HUES48 (cell line): ENCODE results near the gene EFHD1.
"Not testable (repeated sequence)": the region's sequence is repeated elsewhere in the genome, so short reads cannot be mapped to it uniquely, and the experiment has no call there.

Source experiments
- H3K27ac ChIP-seq: one replicate; pipeline ENCODE4 v1.7.0; 2013; ENCODE audit warnings: low read depth, low read length, inconsistent platforms
- H3K27me3 ChIP-seq: 2 replicates; pipeline ENCODE4 v1.6.1; 2013; ENCODE audit warnings: mild to moderate bottlenecking, low read length; ENCODE audit not compliant: control insufficient read depth, insufficient read depth
- H3K36me3 ChIP-seq: 2 replicates; pipeline ENCODE4 v1.6.1; 2013; ENCODE audit warnings: low read length; ENCODE audit not compliant: control insufficient read depth, insufficient read depth
- H3K4me1 ChIP-seq: 2 replicates; pipeline ENCODE4 v1.6.1; 2013; ENCODE audit warnings: mild to moderate bottlenecking, low read length; ENCODE audit not compliant: control insufficient read depth, insufficient read depth
- H3K4me3 ChIP-seq: 2 replicates; pipeline ENCODE4 v1.5.1; 2013; ENCODE audit warnings: mild to moderate bottlenecking, low read depth, low read length
- H3K9ac ChIP-seq: 2 replicates; pipeline ENCODE4 v1.6.1; 2013; ENCODE audit warnings: mild to moderate bottlenecking, low read depth, low read length, moderate library complexity
- H3K9me3 ChIP-seq: 2 replicates; pipeline ENCODE4 v1.6.1; 2013; ENCODE audit warnings: low read length; ENCODE audit not compliant: control insufficient read depth, insufficient read depth

EFHD1 gene

DNA sequence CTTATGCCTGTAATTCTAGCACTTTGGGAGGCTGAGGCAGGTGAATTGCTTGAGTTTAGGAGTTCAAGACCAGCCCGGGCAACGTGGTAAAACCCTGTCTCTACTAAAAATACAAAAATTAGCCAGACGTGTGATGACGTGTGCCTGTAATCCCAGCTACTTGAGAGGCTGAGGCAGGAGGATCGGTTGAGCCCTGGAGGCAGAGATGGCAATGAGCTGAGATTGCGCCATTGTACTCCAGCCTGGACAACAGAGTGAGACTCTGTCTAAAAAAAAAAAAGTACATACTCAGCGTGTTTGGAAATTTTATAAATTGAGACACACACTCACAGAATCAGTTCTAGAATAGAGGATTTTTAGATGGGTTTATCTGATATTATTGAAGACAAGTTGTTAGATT lies 46.6 kb downstream of the EFHD1 start:
- H3K27ac ChIP-seq: no peak overlapping the region

DNA sequence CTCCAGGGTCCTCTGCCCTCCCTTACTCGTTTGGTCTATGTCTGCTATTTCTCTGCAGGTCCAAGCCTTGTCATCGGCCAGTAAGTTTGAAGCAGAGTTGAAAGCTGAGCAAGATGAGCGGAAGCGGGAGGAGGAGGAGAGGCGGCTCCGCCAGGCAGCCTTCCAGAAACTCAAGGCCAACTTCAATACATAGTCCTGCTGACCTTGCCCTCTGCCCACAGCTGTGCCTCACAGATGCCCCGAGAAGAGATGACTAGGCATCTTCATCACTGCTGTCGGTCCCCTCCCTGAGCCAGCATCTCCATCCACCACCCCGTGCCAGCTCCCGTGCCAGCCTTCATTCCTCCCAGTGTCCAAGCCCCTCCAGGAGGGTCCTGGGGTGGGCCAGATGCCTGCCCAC lies 48.1 kb downstream of the EFHD1 start:
- Histone ChIP-seq H3K27me3 (no peaks in the 10 kb centered on the region), H3K4me1 (no peaks in the 10 kb centered on the region), H3K9ac (no peak overlapping the region), H3K27ac (no peak overlapping the region), H3K9me3 (no peaks in the 10 kb centered on the region), H3K36me3 (no peaks in the 10 kb centered on the region), H3K4me3 (no peak overlapping the region)

More for the DNA sequence above, 46.6 kb downstream of the EFHD1 start:
- H3K36me3 ChIP-seq: no peaks in the 10 kb centered on the region
- no peaks in the 10 kb centered on the region for H3K27me3 ChIP-seq
- no peak overlapping the region for H3K9ac ChIP-seq
- no peak overlapping the region for H3K4me3 ChIP-seq
- H3K4me1 ChIP-seq: no peaks in the 10 kb centered on the region
- no peaks in the 10 kb centered on the region for H3K9me3 ChIP-seq

DNA sequence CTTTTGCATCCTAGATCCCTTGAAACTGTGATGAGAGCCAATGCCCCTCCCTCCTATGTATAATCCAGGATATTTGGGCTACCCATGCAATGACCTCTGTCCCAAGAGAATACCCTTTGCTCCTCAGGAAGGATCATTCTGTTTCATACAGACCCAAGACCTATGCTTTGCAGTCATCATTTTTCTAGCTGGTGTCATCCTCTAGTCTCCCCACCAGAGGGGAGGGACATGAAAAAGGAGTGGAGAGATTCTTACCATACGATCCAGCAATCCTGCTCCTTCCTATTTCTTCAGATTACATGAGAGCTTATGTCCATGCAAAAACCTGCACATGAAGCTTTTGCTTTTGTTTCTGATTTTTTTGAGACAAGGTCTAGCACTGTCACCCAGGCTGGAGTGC lies 50.0 kb downstream of the EFHD1 start:
- Histone ChIP-seq H3K4me3 (no peak overlapping the region), H3K27me3 (no peaks in the 10 kb centered on the region), H3K27ac (no peak overlapping the region), H3K9ac (no peak overlapping the region), H3K4me1 (no peaks in the 10 kb centered on the region), H3K36me3 (no peaks in the 10 kb centered on the region), H3K9me3 (no peaks in the 10 kb centered on the region)

DNA sequence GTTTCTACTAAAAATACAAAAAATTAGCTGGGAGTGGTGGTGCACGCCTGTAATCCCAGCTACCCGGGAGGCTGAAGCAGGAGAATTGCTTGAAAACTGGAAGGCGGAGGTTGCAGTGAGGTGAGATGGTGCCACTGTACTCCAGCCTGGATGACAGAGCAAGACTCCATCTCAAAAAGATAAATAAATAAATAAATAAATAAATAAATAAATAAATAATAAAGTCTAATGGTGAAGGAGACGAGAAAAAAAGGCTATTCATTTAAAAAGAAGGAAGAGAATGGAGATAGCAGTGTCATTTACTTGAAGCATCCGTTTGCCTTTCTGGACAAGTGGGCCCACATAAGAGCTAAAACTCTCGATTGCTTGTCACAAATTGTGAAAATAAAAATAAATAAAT lies 52.0 kb downstream of the EFHD1 start:
- H3K27ac ChIP-seq, H3K9me3 ChIP-seq, H3K36me3 ChIP-seq, H3K27me3 ChIP-seq, H3K9ac ChIP-seq, H3K4me3 ChIP-seq, H3K4me1 ChIP-seq: not testable (repeated sequence)

DNA sequence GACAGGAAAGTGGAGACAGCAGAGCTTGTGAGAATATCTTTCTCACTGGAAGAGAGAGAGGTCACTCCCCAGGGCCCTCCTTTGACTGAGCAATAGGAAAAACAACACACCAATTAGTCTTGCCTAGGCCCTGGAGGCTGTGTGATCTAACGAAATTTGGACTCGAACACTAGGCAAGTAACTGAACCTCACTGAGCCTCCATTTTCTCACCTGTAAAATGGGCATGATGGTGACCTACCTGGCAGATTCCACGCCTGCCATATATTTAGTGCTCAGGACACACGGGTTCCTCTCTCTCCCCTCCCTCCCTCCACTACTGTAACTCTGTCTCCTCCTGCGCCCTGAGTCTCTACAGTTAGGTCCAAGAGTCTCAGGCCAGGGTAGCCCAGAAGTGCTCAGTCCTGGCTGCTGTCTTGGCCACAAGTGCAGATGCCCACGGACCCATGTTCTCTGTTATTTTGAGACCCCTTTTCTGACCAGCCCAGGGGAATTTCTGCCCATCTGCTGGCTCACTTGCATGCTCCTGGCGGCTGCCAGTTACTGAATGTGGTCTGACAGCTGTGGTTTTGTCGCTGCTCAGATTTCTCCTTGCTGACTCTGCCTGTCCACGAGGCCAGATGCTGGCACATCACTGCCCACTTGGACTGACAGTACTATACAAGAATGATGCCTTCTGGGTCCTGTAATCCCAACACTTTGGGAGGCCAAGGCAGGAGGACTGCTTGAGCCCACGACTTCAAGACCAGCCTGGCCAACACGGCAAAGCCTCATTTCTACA lies 54.2 kb downstream of the EFHD1 start:
- Histone ChIP-seq H3K27ac (no peak overlapping the region), H3K4me1 (no peaks in the 10 kb centered on the region), H3K9ac (no peak overlapping the region), H3K27me3 (no peaks in the 10 kb centered on the region), H3K9me3 (no peaks in the 10 kb centered on the region), H3K4me3 (no peak overlapping the region), H3K36me3 (no peaks in the 10 kb centered on the region)

DNA sequence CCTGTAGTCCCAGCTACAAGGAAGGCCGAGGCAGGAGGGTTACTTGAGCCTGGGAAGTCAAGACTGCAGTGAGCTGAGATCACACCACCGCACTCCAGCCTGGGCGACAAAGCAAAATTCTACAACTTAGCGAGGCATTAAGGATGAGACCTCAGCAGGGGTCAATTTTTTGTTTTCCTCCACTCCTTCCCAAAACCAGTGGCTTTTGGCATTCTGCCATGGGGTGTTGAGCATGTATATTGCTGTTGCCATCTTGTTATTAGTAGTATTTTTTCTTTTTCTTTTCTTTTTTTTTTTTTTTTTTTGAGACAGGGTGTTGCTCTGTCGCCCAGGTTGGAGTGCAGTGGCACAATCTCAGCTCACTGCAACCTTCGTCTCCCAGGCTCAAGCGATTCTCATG lies 54.8 kb downstream of the EFHD1 start:
- Histone ChIP-seq H3K36me3 (no peaks in the 10 kb centered on the region), H3K9me3 (no peaks in the 10 kb centered on the region), H3K4me3 (no peak overlapping the region), H3K27me3 (no peaks in the 10 kb centered on the region), H3K9ac (no peak overlapping the region), H3K27ac (no peak overlapping the region), H3K4me1 (no peaks in the 10 kb centered on the region)

DNA sequence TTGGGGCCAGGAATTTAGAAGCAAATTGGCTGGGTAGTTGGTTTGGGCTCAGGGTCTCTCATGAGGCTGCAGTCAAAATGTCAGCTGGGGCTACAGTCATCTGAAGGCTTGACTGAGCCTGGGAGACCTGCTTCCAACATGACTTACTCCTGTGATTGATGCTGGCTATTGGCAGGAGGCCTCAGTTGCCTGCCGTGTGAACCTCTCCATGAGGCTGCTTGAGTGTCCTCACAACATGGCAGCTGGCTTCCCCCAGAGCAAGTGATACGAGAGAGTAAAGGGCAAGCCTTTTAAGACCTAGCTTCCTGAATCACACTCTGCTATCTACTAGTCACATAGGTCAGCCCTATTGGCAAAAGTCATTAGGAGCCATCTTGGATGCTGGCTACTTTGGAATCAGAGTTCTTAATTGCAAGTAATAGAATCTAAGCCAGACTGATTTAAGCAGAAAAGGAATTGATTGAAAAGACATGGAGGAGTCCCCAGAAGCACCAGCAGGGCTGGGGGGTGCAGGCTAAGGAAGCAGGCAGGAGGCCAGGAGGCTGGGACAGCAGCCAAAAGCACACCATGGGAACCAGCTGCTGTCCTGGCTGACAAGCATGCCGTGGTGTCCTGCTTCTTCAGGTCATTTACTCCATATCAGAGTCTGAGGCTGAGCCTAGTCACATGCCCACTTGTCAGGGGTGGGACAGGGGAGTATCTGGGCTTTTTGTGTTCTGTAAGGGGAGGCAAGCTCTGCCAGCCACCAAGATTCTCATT lies 55.9 kb downstream of the EFHD1 start:
- Histone ChIP-seq H3K27me3 (no peaks in the 10 kb centered on the region), H3K4me1 (no peaks in the 10 kb centered on the region), H3K27ac (no peak overlapping the region), H3K9ac (no peak overlapping the region), H3K36me3 (no peaks in the 10 kb centered on the region), H3K4me3 (no peak overlapping the region), H3K9me3 (no peaks in the 10 kb centered on the region)

DNA sequence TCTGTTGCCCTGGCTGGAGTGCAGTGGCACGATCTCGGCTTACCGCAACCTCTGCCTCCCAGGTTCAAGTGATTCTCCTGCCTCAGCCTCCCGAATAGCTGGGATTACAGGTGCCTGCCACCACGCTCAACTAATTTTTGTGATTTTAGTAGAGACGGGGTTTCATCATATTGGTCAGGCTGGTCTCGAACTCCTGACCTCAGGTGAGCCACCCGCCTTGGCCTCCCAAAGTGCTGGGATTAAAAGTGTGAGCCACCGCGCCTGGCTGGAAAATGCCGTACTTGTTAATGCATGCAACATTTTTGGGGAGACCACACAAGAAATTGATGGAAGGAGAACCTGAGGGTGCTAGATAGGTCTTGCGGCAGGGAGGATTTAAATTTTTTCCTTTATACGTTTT lies 57.7 kb downstream of the EFHD1 start:
- H3K4me3 ChIP-seq, H3K9me3 ChIP-seq, H3K4me1 ChIP-seq, H3K36me3 ChIP-seq, H3K9ac ChIP-seq, H3K27me3 ChIP-seq, H3K27ac ChIP-seq: not testable (repeated sequence)

DNA sequence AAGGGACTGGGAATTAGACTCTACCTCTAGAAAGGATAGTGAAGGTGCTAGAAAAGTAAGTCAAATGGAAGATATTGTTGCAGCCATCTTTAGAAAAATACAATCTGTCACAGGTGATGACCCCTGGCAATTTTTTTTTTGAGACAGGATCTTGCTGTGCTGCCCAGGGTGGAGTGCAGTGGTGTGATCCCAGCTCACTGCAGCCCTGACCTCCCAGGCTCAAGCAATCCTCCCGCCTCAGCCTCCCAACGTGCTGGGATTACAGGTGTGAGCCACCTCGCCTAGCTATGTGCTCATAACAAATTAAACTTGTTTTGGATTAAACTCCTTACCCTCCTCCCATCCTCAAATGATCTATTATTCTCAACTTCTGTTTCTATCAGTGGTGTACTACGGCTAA lies 59.9 kb downstream of the EFHD1 start:
- Histone ChIP-seq H3K4me3 (no peak overlapping the region), H3K27ac (no peak overlapping the region)

DNA sequence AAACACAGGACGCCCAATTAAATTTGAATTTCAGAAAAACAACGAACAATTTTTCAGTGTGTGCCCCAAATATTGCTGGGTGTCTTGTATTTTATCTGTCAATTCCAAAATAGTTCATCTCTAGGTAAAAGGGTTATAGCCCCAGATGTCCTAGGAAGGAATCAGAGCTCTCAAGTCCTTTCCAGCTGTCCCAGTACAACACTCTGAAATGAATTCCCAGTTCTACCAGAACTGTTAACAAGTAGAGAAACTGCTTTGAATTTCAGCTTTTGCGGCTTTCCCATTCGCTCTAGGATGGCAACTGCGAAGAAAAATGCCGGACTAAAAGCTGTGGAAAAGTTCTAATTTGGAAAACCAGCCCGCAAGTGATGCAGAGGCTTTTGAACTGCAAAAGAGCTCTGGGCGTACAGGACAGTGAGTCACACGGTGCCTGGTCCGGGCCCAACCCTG lies 63.2 kb downstream of the EFHD1 start:
- Histone ChIP-seq H3K9ac (no peak overlapping the region), H3K36me3 (peaks cover 7% of the 10 kb centered on the region; the same call in 1 of the 2 replicates), H3K27me3 (no peaks in the 10 kb centered on the region), H3K27ac (peak overlapping the region; percentile 65), H3K9me3 (no peaks in the 10 kb centered on the region), H3K4me1 (peaks cover 19% of the 10 kb centered on the region), H3K4me3 (peak overlapping the region; percentile 38; the same call in 1 of the 2 replicates)

More for the DNA sequence above, 59.9 kb downstream of the EFHD1 start:
- no peak overlapping the region for H3K9ac ChIP-seq
- H3K4me1 ChIP-seq: peaks cover 8% of the 10 kb centered on the region
- H3K9me3 ChIP-seq: no peaks in the 10 kb centered on the region
- H3K27me3 ChIP-seq: no peaks in the 10 kb centered on the region
- H3K36me3 ChIP-seq: no peaks in the 10 kb centered on the region
